ENCODE measurements around the gene SNX11.

The SNX11 gene

DNA sequence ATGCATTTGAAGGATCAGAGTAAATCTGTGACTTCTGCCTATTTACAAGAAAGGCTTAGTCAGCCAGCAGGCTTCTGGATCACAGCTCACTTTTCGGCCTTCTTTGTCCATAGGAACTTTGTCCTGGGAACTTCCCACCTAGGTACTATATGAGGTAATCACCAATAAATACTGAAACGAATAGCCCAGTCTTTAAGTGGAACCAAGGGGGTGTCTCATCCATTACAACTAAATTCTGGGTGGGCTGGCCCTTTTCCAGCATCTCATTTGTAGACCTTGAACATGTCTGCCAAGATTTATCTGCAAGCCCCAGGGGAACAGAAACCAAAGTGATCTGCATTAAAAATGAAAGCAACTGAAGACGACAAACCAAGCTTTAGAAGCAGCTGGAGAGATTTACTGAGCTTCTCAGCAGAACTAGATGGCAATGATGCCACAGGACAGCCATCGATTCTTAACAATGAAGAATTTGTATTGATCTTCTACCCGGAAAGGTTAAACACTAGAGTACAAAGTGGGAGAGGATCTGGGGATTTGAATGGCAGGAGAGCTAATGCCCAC, 55.5 kb downstream of the SNX11 start:
- no peak for DNase-seq

DNA sequence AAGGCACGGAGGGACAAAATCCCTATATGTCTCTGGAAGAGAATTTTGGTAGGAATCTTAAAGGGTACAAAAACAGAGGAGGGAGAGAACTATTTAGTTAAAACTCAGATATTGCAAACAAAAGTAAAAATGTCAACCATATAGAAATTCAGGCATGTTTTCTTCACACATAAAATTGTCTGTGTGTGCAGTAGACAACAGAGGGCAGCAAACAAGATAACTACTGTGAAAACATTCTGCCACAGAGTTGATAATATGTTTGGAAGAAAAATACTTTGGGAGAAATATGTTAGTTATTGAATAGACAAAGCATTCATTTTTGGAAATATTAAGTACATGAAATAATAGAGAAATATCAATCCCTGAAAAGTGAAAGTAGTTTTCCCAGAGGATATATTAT, 56.2 kb downstream of the SNX11 start:
- no peak for DNase-seq

DNA sequence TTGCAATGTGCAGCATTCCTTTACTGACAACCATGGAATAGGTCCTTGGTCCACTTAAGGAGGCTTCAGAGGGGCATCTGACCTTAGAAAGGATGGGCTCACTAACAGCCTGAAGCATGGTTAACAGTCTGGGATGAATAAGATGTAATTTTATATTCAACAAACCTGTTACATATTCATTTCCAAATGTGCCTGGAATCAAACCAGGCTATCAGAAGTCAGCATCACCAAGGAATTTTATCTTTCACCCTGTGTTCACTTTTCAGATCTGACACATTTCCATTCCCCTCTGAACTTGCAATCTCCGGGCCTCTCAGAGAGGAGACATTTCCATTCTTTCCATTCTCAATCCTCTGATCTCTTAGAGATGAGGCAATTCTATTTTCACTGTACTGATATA, 62.4 kb downstream of the SNX11 start:
- no peak for DNase-seq
